ENCODE results near the gene EEF1AKMT1. TPM values are rescaled to one million over a fixed set of nuclear protein-coding genes. Genes with fewer than 3 reads are reported as not detected.

EEF1AKMT1 gene
- polyA plus RNA-seq, 1 donor from 2014 or later, result 8.2 TPM

- TF ChIP-seq EP300 (conservative IDR thresholded peaks at IDR 0.05; ENCODE audit: poor library complexity, severe bottlenecking), result no peak
- TF ChIP-seq RAD21 (conservative IDR thresholded peaks at IDR 0.05), result no peak
- no peak for TF ChIP-seq MXI1 (conservative IDR thresholded peaks at IDR 0.05; ENCODE audit: poor library complexity, severe bottlenecking)
- no peak for TF ChIP-seq SMC3 (conservative IDR thresholded peaks at IDR 0.05; ENCODE audit: poor library complexity)
- TF ChIP-seq CTCF (IDR thresholded peaks at IDR 0.05; ENCODE audit: poor library complexity, severe bottlenecking), result no peak
- TF ChIP-seq REST (IDR thresholded peaks at IDR 0.05; ENCODE audit: borderline replicate concordance), result no peak
- no peak for TF ChIP-seq EZH2 (IDR thresholded peaks at IDR 0.05; ENCODE audit: borderline replicate concordance, insufficient read depth, low read length, poor library complexity, severe bottlenecking)
- TF ChIP-seq TAF1 (IDR thresholded peaks at IDR 0.05; ENCODE audit: low read depth), result no peak
- no peak for TF ChIP-seq POLR2AphosphoS5 (IDR thresholded peaks at IDR 0.05)
- H3K9me2 ChIP-seq (ENCODE audit: insufficient read depth, low read length), result no peaks in the 10 kb centered on the region
- H3K36me3 ChIP-seq (ENCODE audit: insufficient read depth, low read length), result no peaks in the 10 kb centered on the region
- H2AFZ ChIP-seq (ENCODE audit: low read depth, low read length), result no peak overlapping the region
- H3K4me2 ChIP-seq (ENCODE audit: low read length), result no peak overlapping the region
- H3K9me3 ChIP-seq (ENCODE audit: low read length), result no peaks in the 10 kb centered on the region
- peaks cover 8% of the 10 kb centered on the region for H3K27me3 ChIP-seq (ENCODE audit: insufficient read depth, low read depth, low read length)
- no peaks in the 10 kb centered on the region for H3K79me2 ChIP-seq (replicated peaks; ENCODE audit: insufficient read depth, low read length)
- H3K9ac ChIP-seq (ENCODE audit: low read length), result no peak overlapping the region
- no peak overlapping the region for H3K27ac ChIP-seq (ENCODE audit: low read length)
- no peaks in the 10 kb centered on the region for H4K20me1 ChIP-seq (ENCODE audit: insufficient read depth)
- no peaks in the 10 kb centered on the region for H3F3A ChIP-seq (ENCODE audit: insufficient read depth, low read length, poor library complexity, severe bottlenecking)
- H3K4me3 ChIP-seq (ENCODE audit: low read length), result no peak overlapping the region
Measured at GRCh38 chr13:20717581-20718542, 55.9 kb downstream of the EEF1AKMT1 start.

- Histone ChIP-seq H3K4me3 (ENCODE audit: low read length) (no peak overlapping the region), H4K20me1 (ENCODE audit: insufficient read depth) (no peaks in the 10 kb centered on the region), H3K27me3 (ENCODE audit: insufficient read depth, low read depth, low read length) (peaks cover 7% of the 10 kb centered on the region), H3K36me3 (ENCODE audit: insufficient read depth, low read length) (no peaks in the 10 kb centered on the region), H3K79me2 (replicated peaks; ENCODE audit: insufficient read depth, low read length) (no peaks in the 10 kb centered on the region), H3K4me2 (ENCODE audit: low read length) (no peak overlapping the region), H3F3A (ENCODE audit: insufficient read depth, low read length, poor library complexity, severe bottlenecking) (no peaks in the 10 kb centered on the region), H3K9me2 (ENCODE audit: insufficient read depth, low read length) (no peaks in the 10 kb centered on the region), H3K9ac (ENCODE audit: low read length) (no peak overlapping the region), H3K9me3 (ENCODE audit: low read length) (no peaks in the 10 kb centered on the region), H2AFZ (ENCODE audit: low read depth, low read length) (no peak overlapping the region), H3K27ac (ENCODE audit: low read length) (no peak overlapping the region)
- TF ChIP-seq RAD21 (conservative IDR thresholded peaks at IDR 0.05), result no peak
- TF ChIP-seq EP300 (conservative IDR thresholded peaks at IDR 0.05; ENCODE audit: poor library complexity, severe bottlenecking), result no peak
- TF ChIP-seq TAF1 (IDR thresholded peaks at IDR 0.05; ENCODE audit: low read depth), result no peak
- no peak for TF ChIP-seq CTCF (IDR thresholded peaks at IDR 0.05; ENCODE audit: poor library complexity, severe bottlenecking)
- no peak for TF ChIP-seq POLR2AphosphoS5 (IDR thresholded peaks at IDR 0.05)
Measured at GRCh38 chr13:20716951-20717350, 56.8 kb downstream of the EEF1AKMT1 start.
